Upper lobe of right lung (tissue), 1 donor: ENCODE data around the gene DBX1. TPM values are rescaled to one million over a fixed set of nuclear protein-coding genes. Genes with fewer than 3 reads are reported as not detected.

Experiments
- ATAC-seq: fragments of 200-7000 bp; cut with Tn5 transposase; one replicate; pipeline ENCODE4 v1.9.1; 2020; ENCODE audit warnings: mild to moderate bottlenecking, moderate library complexity
- DNase-seq: peaks from one replicate; pipeline ENCODE4 v3.0.0-alpha.2; 2020
- H3K27ac ChIP-seq: fragments of 200-600 bp; one replicate; pipeline ENCODE4 v1.8.0; 2022
- H3K27me3 ChIP-seq: fragments of 200-600 bp; one replicate; pipeline ENCODE4 v1.8.0; 2022; ENCODE audit warnings: mild to moderate bottlenecking
- H3K36me3 ChIP-seq: fragments of 200-600 bp; one replicate; pipeline ENCODE4 v1.8.0; 2022
- H3K4me1 ChIP-seq: fragments of 200-600 bp; one replicate; pipeline ENCODE4 v1.8.0; 2022
- H3K4me3 ChIP-seq: fragments of 200-600 bp; one replicate; pipeline ENCODE4 v1.8.0; 2022; ENCODE audit warnings: mild to moderate bottlenecking
- H3K9me3 ChIP-seq: fragments of 200-600 bp; one replicate; pipeline ENCODE4 v1.8.0; 2022
- CTCF ChIP-seq: fragments of 200-600 bp; IDR thresholded peaks from one replicate; pipeline ENCODE4 v1.8.0; 2022; ENCODE audit warnings: antibody characterized with exemption
- intact Hi-C: fragments of 100-400 bp; cut with DNase I; formaldehyde crosslinking; loops from one replicate; pipeline ENCODE4 v1.11.0; 2022
- total RNA-seq: library from RNA; stranded (reverse); fragmentation: NEBNext Ultra II Directional; extraction: Animal tissue kit (Norgen Biotek cat#: 25700); gene quantifications from one replicate; pipeline ENCODE4 v1.2.1, GENCODE V29; 2021
- donor health status: DM: no; HTN: yes; CAD: no; lungs with severe emphysema.

Gene DBX1
- total RNA-seq, 1 donor from 2014 or later, result not detected

DNA sequence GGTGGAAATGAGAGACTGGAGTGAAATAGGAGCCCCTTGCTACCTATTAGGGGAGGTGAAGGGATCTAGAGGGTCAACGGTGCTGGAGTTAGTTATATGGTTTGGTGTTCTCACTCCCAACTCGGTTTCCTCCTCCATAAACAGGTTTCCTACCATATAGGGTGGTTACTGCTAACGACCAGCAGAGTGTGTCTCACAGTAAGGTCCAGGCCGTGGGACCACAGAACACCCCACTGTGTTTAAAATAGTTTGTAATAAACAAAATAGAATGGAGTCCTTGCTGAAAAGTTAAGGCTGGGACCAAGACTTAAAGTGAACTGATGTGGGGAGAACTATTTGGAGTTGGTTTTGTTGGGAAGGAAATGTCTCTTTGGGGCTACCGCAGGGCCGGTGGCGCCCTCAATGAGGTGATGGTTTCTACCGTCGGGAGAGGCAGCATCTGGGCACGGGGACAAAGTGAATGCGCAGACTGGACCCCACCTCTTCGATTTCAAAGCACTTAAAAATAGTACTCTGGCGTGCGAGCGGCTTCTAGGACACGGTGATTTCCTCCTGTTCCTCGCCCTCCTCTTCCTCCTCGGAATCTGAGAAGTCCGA lies 4.5 kb downstream of the DBX1 start:
- ATAC-seq, result no peak
- intact Hi-C loops, result no loop called here
- Histone ChIP-seq H3K27me3 (peaks cover 76% of the 10 kb centered on the region), H3K27ac (no peak overlapping the region), H3K4me1 (peaks cover 9% of the 10 kb centered on the region), H3K9me3 (no peaks in the 10 kb centered on the region), H3K36me3 (no peaks in the 10 kb centered on the region), H3K4me3 (peak overlapping the region; percentile 30)
- TF ChIP-seq CTCF, result no peak
- DNase-seq, result no peak

GRCh38 chr11:20154381-20154780 lies 5.9 kb downstream of the DBX1 start:
- H3K9me3 ChIP-seq, result no peaks in the 10 kb centered on the region
- H3K4me3 ChIP-seq, result no peak overlapping the region
- H3K36me3 ChIP-seq, result no peaks in the 10 kb centered on the region
- H3K27ac ChIP-seq, result no peak overlapping the region
- no peak for ATAC-seq
- TF ChIP-seq CTCF, result no peak
- H3K27me3 ChIP-seq, result peaks cover 62% of the 10 kb centered on the region
- intact Hi-C loops, result no loop called here
- DNase-seq, result no peak
- H3K4me1 ChIP-seq, result peaks cover 9% of the 10 kb centered on the region

DNA sequence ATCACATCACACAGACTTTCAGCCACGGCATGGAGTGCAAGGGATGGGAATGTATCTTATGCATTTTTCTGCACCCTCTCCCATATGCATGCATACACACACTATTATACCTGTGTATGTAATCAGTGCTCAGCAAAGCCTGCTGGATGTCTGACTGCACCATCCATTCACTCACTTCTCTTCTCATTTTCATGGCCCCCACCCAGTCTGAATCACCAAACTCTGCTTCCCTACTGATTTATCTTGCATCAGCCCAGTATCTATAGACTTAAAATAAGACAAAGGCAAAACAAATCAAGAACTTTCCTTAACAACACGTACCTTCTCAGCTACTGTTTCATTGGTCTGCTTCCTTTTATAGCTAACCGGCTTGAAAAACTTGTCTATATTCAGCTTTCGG lies 21.6 kb downstream of the DBX1 start:
- intact Hi-C loops, result loop anchor here (10.0 kb wide), 1 partner anchor 194 kb away; no protein-coding TSS in a partner anchor

DNA sequence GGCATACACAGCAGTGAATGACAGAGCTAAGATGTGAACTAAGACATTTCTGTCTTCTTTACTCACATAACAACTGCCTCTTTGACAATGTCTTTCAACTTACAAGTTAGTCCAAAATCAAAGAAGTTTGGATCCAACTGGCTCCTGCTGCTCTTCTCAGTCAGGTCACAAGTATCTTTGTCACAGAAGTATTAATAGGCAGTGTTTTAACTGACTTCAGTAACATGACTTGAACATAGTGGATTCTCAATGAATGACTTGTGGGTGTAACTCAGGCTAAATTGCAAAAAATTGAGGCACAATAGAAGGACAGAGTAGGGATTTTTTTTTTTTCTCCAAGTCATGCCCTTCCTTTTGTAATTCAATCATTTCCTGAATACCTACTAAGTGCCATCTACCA lies 22.6 kb downstream of the DBX1 start:
- Histone ChIP-seq H3K9me3 (no peaks in the 10 kb centered on the region), H3K27me3 (peaks cover 9% of the 10 kb centered on the region), H3K27ac (no peak overlapping the region), H3K36me3 (no peaks in the 10 kb centered on the region), H3K4me1 (no peaks in the 10 kb centered on the region), H3K4me3 (no peak overlapping the region)
- no peak for TF ChIP-seq CTCF
- intact Hi-C loops, result loop anchor here (10.0 kb wide), 1 partner anchor 193 kb away; no protein-coding TSS in a partner anchor
- DNase-seq (no peak), ATAC-seq (no peak)

More for the DNA sequence above, 21.6 kb downstream of the DBX1 start:
- Histone ChIP-seq H3K27ac (no peak overlapping the region), H3K27me3 (peaks cover 16% of the 10 kb centered on the region), H3K4me3 (no peak overlapping the region), H3K9me3 (no peaks in the 10 kb centered on the region), H3K4me1 (no peaks in the 10 kb centered on the region), H3K36me3 (no peaks in the 10 kb centered on the region)
- ATAC-seq (no peak), DNase-seq (no peak)
- TF ChIP-seq CTCF, result no peak

GRCh38 chr11:20134991-20135736 lies 25.1 kb downstream of the DBX1 start:
- TF ChIP-seq CTCF, result no peak
- Histone ChIP-seq H3K27me3 (peaks cover 15% of the 10 kb centered on the region), H3K36me3 (no peaks in the 10 kb centered on the region), H3K4me1 (peaks cover 6% of the 10 kb centered on the region), H3K4me3 (no peak overlapping the region), H3K27ac (no peak overlapping the region), H3K9me3 (no peaks in the 10 kb centered on the region)
- no peak for ATAC-seq
- DNase-seq, result no peak
- intact Hi-C loops, result loop anchor here (10.0 kb wide), 1 partner anchor 190 kb away; no protein-coding TSS in a partner anchor
